Measurements from ENCODE around the gene MBIP. TPM values are rescaled to one million over a fixed set of nuclear protein-coding genes. Genes with fewer than 3 reads are reported as not detected.

Gene MBIP
- total RNA-seq, 5 donors from 2014 or later (not counting 1 experiment from before 2014, with no cell fraction given), result 15.4 to 42.9 (median 17.8) TPM

DNA sequence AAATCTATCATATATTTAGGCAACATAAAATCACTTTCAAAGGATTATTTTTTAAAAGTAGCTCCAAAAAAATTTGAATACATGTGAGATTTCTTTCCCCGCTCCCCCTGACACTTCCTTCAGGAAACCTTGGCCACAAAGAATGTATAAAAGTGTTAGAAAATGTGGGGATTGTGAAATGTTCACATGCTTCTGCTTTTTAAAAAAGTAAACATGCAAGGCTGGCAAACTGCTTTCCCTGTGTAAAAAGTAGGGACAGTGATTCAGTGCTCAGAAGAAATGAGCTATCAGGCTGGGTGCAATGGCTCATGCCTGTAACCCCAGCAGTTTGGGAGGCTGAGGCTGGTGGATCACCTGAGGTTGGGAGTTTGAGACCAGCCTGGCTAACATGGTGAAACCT is 26.6 kb downstream of the MBIP start:
- ATAC-seq (replicated peaks in 1 of 4), result no peak
- Histone ChIP-seq H3K4me1 (ENCODE audit: control insufficient read depth in 1 of 2, extremely low read depth in 1 of 2, insufficient read depth in 2 of 2, low read length in 2 of 2) (no peaks in the 10 kb centered on the region), H3K4me3 (ENCODE audit: control insufficient read depth in 1 of 2, extremely low read depth in 1 of 2, low read length in 1 of 2) (no peak overlapping the region), H3K36me3 (ENCODE audit: control insufficient read depth in 2 of 2, extremely low read depth in 1 of 2, insufficient read depth in 1 of 2, low read length in 1 of 2) (peaks cover 3 to 14% of the 10 kb centered on the region in 2 donors), H3K27me3 (replicated peaks in 1 of 2; ENCODE audit: control insufficient read depth in 2 of 2, extremely low read depth in 1 of 2, insufficient read depth in 2 of 2, low read length in 1 of 2) (no peaks in the 10 kb centered on the region), H3K9me3 (no peaks in the 10 kb centered on the region), H3K27ac (ENCODE audit: low read length) (no peak overlapping the region)
- H3K9me3 Mint-ChIP-seq, result no peaks in the 10 kb centered on the region
- H3K36me3 Mint-ChIP-seq, result peaks cover 30% of the 10 kb centered on the region
- H3K4me1 Mint-ChIP-seq, result no peaks in the 10 kb centered on the region
- no peaks in the 10 kb centered on the region for H3K27me3 Mint-ChIP-seq
- no peak overlapping the region for H3K4me3 Mint-ChIP-seq
- no CpG with 5 or more reads among the region's 1 CpG for WGBS (ENCODE audit: insufficient coverage)
- no peak for DNase-seq
- H3K27ac Mint-ChIP-seq, result no peak overlapping the region
- POLR2A ChIA-PET, result interaction anchor here in 1 of 2 donors (0.5 to 0.7 kb wide), 2 partner anchors 81 to 242 kb away, joined by 3 to 5 read pairs; no protein-coding TSS in a partner anchor
- CTCF ChIA-PET, result interaction anchor here in 1 of 2 donors (0.7 kb wide), 1 partner anchor 857 kb away, joined by 3 read pairs; no protein-coding TSS in a partner anchor

DNA sequence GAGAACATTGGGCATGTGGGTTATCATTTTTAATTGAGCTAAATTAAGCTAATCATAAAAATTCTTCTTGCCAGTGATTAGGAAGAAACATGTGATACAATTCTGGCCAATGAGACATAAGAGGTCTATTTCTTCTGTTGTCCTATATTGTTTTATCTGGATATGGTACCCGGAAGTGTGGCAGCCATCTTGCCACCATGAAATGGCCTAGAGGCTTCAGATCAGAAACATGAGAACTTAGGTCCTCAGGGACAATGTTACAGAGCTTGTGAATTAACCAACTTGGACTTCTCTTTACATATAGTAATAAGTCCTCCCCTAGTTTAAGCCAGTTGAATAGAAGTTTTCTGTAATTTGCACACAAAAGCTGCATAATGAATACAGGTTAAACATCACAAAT is 30.5 kb downstream of the MBIP start:
- no peaks in the 10 kb centered on the region for H3K4me1 ChIP-seq (ENCODE audit: control insufficient read depth in 1 of 2, extremely low read depth in 1 of 2, insufficient read depth in 2 of 2, low read length in 2 of 2)
- H3K9me3 ChIP-seq, result no peaks in the 10 kb centered on the region
- POLR2A ChIA-PET, result no interaction called here
- H3K4me3 ChIP-seq (ENCODE audit: control insufficient read depth in 1 of 2, extremely low read depth in 1 of 2, low read length in 1 of 2), result no peak overlapping the region
- Mint-ChIP-seq H3K4me1 (no peaks in the 10 kb centered on the region), H3K27me3 (peaks cover 5 to 15% of the 10 kb centered on the region in 2 donors), H3K4me3 (no peak overlapping the region), H3K27ac (no peak overlapping the region), H3K9me3 (no peaks in the 10 kb centered on the region), H3K36me3 (peaks cover 4% of the 10 kb centered on the region)
- CTCF ChIA-PET, result interaction anchor here (0.5 to 0.7 kb wide), 2 partner anchors 70 to 412 kb away, joined by 3 read pairs; no protein-coding TSS in a partner anchor
- H3K36me3 ChIP-seq (ENCODE audit: control insufficient read depth in 2 of 2, extremely low read depth in 1 of 2, insufficient read depth in 1 of 2, low read length in 1 of 2), result no peaks in the 10 kb centered on the region
- ATAC-seq (replicated peaks in 1 of 4) (no peak), DNase-seq (no peak)
- peaks cover 0 to 3% of the 10 kb centered on the region in 2 experiments for H3K27me3 ChIP-seq (replicated peaks in 1 of 2; ENCODE audit: control insufficient read depth in 2 of 2, extremely low read depth in 1 of 2, insufficient read depth in 2 of 2, low read length in 1 of 2)
- 100% methylated on average over 1 of the region's 1 CpG for WGBS (ENCODE audit: insufficient coverage)
- H3K27ac ChIP-seq (ENCODE audit: low read length), result no peak overlapping the region

DNA sequence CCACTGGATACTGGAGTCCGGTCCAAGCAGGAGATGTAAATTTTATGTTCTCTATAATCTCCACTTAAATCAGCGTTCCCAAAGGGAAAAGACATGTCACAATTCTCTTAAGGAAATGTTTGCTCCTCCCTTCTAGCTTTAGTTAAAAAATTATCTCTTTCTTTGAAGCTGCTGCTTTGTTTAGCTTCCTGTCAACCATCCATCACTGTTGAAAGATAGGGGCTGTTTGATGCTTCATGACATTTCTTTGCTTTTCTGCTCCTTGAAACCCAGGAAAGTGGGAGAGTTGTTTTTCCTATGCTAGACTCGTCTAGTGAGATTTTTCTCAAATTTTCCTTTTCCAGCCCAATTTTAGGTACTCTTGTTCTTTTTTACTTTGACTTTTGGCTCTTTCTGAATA is 31.9 kb downstream of the MBIP start:
- WGBS (ENCODE audit: insufficient coverage), result no CpG with 5 or more reads among the region's 3 CpGs
- CTCF ChIA-PET, result no interaction called here
- POLR2A ChIA-PET, result no interaction called here

DNA sequence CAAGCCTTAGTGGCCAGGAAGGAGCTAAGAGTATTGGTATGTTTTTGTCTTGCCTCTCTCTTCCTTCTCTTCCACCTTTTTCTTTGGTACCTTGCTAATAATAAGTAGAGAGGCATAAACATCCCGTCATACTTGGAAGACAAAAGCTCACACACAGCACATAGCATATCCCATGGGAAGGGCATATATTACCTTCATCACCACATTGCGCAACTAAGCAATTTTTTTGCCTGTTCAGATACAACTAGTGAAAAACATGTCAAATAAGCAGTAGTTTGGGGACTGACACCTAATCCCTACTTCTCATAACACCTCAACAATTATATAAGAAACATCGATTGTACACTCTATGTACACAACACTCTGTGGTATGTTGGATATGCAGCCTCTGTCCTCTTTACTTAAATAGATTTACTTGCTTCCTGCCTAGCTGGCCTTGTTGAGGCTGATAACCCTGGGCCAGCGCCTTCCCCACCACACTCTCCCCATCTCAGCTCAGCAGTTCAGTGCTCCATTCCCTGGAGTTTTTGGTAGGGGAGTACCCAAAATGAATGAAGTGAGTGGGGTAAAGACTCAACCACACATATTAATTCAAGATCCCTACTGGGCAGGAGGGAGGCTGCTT is 35.4 kb downstream of the MBIP start:
- no peaks in the 10 kb centered on the region for H3K36me3 Mint-ChIP-seq
- H3K4me3 ChIP-seq (ENCODE audit: control insufficient read depth in 1 of 2, extremely low read depth in 1 of 2, low read length in 1 of 2), result no peak overlapping the region
- WGBS (ENCODE audit: insufficient coverage), result no CpG with 5 or more reads among the region's 4 CpGs
- no peak overlapping the region for H3K27ac Mint-ChIP-seq
- H3K27ac ChIP-seq (ENCODE audit: low read length), result no peak overlapping the region
- no peaks in the 10 kb centered on the region for H3K4me1 Mint-ChIP-seq
- no peak for DNase-seq
- CTCF ChIA-PET, result no interaction called here
- POLR2A ChIA-PET, result no interaction called here
- no peak overlapping the region for H3K4me3 Mint-ChIP-seq
- no peaks in the 10 kb centered on the region for H3K9me3 ChIP-seq
- H3K4me1 ChIP-seq (ENCODE audit: control insufficient read depth in 1 of 2, extremely low read depth in 1 of 2, insufficient read depth in 2 of 2, low read length in 2 of 2), result no peaks in the 10 kb centered on the region
- H3K36me3 ChIP-seq (ENCODE audit: control insufficient read depth in 2 of 2, extremely low read depth in 1 of 2, insufficient read depth in 1 of 2, low read length in 1 of 2), result no peaks in the 10 kb centered on the region
- peaks cover 0 to 3% of the 10 kb centered on the region in 2 experiments for H3K27me3 ChIP-seq (replicated peaks in 1 of 2; ENCODE audit: control insufficient read depth in 2 of 2, extremely low read depth in 1 of 2, insufficient read depth in 2 of 2, low read length in 1 of 2)
- ATAC-seq (replicated peaks in 1 of 4), result no peak
- no peaks in the 10 kb centered on the region for H3K9me3 Mint-ChIP-seq
- peaks cover 18 to 39% of the 10 kb centered on the region in 2 donors for H3K27me3 Mint-ChIP-seq

More for the DNA sequence above, 31.9 kb downstream of the MBIP start:
- Mint-ChIP-seq H3K4me1 (no peaks in the 10 kb centered on the region), H3K36me3 (no peaks in the 10 kb centered on the region), H3K27ac (no peak overlapping the region), H3K27me3 (peaks cover 10 to 21% of the 10 kb centered on the region in 2 donors), H3K9me3 (no peaks in the 10 kb centered on the region), H3K4me3 (no peak overlapping the region)
- no peak overlapping the region for H3K4me3 ChIP-seq (ENCODE audit: control insufficient read depth in 1 of 2, extremely low read depth in 1 of 2, low read length in 1 of 2)
- DNase-seq (no peak), ATAC-seq (replicated peaks in 1 of 4) (no peak)
- H3K36me3 ChIP-seq (ENCODE audit: control insufficient read depth in 2 of 2, extremely low read depth in 1 of 2, insufficient read depth in 1 of 2, low read length in 1 of 2), result no peaks in the 10 kb centered on the region
- H3K4me1 ChIP-seq (ENCODE audit: control insufficient read depth in 1 of 2, extremely low read depth in 1 of 2, insufficient read depth in 2 of 2, low read length in 2 of 2), result no peaks in the 10 kb centered on the region
- peaks cover 0 to 3% of the 10 kb centered on the region in 2 experiments for H3K27me3 ChIP-seq (replicated peaks in 1 of 2; ENCODE audit: control insufficient read depth in 2 of 2, extremely low read depth in 1 of 2, insufficient read depth in 2 of 2, low read length in 1 of 2)
- no peaks in the 10 kb centered on the region for H3K9me3 ChIP-seq
- no peak overlapping the region for H3K27ac ChIP-seq (ENCODE audit: low read length)

DNA sequence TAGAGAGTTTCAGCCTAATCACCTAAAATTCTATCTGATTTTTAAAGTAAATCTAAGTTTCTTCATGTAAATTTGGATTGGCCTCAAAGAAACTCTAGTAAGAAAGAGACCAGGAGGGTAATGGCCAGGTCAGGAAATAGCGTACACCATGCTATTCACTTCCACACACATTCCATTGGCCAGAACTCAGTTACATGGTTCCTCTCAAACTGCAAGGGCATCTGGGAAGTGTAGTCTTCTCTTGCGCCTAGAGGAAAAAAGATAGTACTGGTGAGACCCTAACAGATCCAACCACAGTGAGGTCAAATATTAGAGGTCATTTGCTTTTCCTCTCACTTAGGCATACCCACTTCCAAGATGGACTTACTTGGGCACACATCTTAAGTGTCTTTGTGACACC is 39.1 kb downstream of the MBIP start:
- Histone ChIP-seq H3K9me3 (no peaks in the 10 kb centered on the region), H3K4me3 (ENCODE audit: control insufficient read depth in 1 of 2, extremely low read depth in 1 of 2, low read length in 1 of 2) (no peak overlapping the region), H3K27me3 (replicated peaks in 1 of 2; ENCODE audit: control insufficient read depth in 2 of 2, extremely low read depth in 1 of 2, insufficient read depth in 2 of 2, low read length in 1 of 2) (no peaks in the 10 kb centered on the region), H3K36me3 (ENCODE audit: control insufficient read depth in 2 of 2, extremely low read depth in 1 of 2, insufficient read depth in 1 of 2, low read length in 1 of 2) (no peaks in the 10 kb centered on the region), H3K27ac (ENCODE audit: low read length) (no peak overlapping the region), H3K4me1 (ENCODE audit: control insufficient read depth in 1 of 2, extremely low read depth in 1 of 2, insufficient read depth in 2 of 2, low read length in 2 of 2) (no peaks in the 10 kb centered on the region)
- H3K9me3 Mint-ChIP-seq, result no peaks in the 10 kb centered on the region
- H3K36me3 Mint-ChIP-seq, result no peaks in the 10 kb centered on the region
- H3K4me3 Mint-ChIP-seq, result no peak overlapping the region
- ATAC-seq (replicated peaks in 1 of 4) (no peak), DNase-seq (no peak)
- 86% methylated on average over 1 of the region's 2 CpGs for WGBS (ENCODE audit: insufficient coverage)
- H3K4me1 Mint-ChIP-seq, result no peaks in the 10 kb centered on the region
- POLR2A ChIA-PET, result no interaction called here
- CTCF ChIA-PET, result no interaction called here
- peaks cover 33 to 50% of the 10 kb centered on the region in 2 donors for H3K27me3 Mint-ChIP-seq
- H3K27ac Mint-ChIP-seq, result no peak overlapping the region

DNA sequence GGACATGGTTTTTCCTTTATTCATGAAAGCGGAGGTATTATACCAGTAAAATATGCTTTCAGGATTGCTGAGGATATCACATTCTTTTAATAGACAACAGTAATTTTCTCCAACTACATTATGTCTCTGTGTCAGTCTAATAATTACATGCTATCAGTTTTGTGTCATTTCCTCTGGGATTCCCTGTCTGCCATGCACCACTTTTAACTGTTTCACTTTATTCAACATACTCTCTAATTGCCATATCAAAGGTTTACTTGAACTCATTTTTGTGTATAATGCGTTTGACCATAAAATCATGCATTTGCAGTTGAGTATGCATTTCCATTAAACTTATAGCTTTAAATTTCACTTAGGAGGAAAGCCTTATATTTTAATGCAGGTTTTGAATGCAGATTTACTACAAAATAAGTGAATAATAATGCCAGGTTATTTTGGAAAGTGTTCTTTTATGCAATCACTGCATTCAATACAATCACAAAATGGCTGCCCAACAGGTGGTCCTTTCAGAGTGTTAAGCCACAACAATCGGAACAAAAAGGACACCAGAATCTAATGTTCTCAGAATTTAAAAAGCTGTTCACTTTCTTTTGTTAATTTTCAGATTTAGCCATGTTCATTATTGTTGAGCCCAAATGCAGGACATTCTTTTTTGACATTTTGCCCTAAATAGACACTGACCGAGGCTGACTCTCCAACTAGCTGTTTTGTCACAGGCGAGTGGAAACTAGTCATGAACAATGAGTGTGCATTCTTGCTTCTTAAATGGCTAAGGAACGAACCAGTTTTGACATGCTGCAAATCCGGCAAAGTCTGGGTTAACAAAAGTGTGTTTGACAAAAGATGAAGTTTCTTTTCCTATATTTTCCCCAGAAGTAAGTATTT is 40.9 kb downstream of the MBIP start:
- ATAC-seq (replicated peaks in 1 of 4) (no peak), DNase-seq (no peak)
- Mint-ChIP-seq H3K27ac (no peak overlapping the region), H3K4me1 (no peaks in the 10 kb centered on the region), H3K27me3 (peaks cover 30 to 45% of the 10 kb centered on the region in 2 donors), H3K4me3 (no peak overlapping the region), H3K36me3 (no peaks in the 10 kb centered on the region), H3K9me3 (no peaks in the 10 kb centered on the region)
- H3K36me3 ChIP-seq (ENCODE audit: control insufficient read depth in 2 of 2, extremely low read depth in 1 of 2, insufficient read depth in 1 of 2, low read length in 1 of 2), result no peaks in the 10 kb centered on the region
- 80% methylated on average over 3 of the region's 7 CpGs for WGBS (ENCODE audit: insufficient coverage)
- no peaks in the 10 kb centered on the region for H3K9me3 ChIP-seq
- ChIA-PET CTCF (no interaction called here), POLR2A (no interaction called here)
- H3K27me3 ChIP-seq (replicated peaks in 1 of 2; ENCODE audit: control insufficient read depth in 2 of 2, extremely low read depth in 1 of 2, insufficient read depth in 2 of 2, low read length in 1 of 2), result peaks cover 0 to under 1% of the 10 kb centered on the region in 2 experiments
- H3K27ac ChIP-seq (ENCODE audit: low read length), result no peak overlapping the region
- no peak overlapping the region for H3K4me3 ChIP-seq (ENCODE audit: control insufficient read depth in 1 of 2, extremely low read depth in 1 of 2, low read length in 1 of 2)
- H3K4me1 ChIP-seq (ENCODE audit: control insufficient read depth in 1 of 2, extremely low read depth in 1 of 2, insufficient read depth in 2 of 2, low read length in 2 of 2), result no peaks in the 10 kb centered on the region
